HG02588 (cell line): ENCODE results near the gene UBR4.
"Not testable (repeated sequence)": the region's sequence is repeated elsewhere in the genome, so short reads cannot be mapped to it uniquely, and the experiment has no call there.

Source experiments
- ATAC-seq: cut with Tn5 transposase; IDR thresholded peaks from one replicate; pipeline ENCODE4 v1.9.1; 2021; ENCODE audit warnings: mild to moderate bottlenecking, moderate library complexity; ENCODE audit not compliant: unreplicated experiment

Gene UBR4

DNA sequence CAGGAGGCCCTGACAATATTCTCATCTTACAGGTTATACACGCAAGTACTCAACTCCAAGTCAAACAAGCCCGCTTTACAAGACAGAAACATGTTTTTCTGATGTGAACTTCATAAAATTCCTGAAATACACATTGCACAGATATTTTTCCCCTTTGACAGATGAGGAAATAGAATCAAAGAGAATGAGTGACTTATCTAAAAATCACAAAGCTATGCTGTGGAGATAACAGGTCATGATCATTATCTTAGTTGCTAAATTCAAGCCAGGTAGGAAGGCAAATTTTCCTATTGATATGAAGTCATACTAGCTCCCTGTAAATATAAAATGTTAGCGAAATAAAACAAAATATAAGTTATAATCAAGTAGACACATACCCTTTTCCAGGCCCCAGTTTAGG lies 18.3 kb downstream of the UBR4 start:
- ATAC-seq: no peak

DNA sequence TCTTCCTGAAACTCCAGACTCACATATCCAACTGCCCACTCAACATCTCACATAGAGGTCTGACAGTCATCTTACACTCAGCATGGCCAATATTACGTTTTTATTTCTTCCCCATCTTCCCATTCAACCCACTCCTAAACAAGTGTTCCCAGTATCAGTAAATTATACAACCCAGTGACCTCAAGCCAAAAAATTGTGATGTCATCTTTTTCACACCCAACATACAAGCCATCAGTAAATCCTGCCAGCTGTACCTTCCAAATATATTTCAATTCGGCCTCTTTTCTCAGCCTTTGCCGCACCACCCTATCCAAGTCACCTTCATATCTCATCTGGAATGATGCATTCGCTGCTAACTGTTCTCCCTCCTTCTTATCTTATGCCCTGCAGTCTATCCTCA lies 19.6 kb downstream of the UBR4 start:
- ATAC-seq: no peak

DNA sequence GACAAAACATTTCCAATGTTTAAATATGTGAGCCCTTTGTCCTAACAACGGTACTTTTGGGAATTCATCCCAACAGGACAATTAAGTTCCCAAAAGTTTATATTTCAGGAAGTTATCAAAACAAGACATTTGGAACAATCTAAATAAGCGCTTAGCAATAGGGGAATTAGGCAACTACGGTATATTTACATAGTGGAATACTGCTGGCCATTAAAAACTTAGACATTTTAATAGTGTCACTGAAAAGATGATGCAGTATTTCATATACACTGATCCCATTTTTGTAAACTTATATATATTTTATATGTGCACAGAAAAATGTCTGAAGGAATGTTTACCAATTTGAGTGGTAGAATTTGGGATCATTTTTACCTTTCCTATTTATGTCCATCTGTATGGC lies 20.8 kb downstream of the UBR4 start:
- no peak for ATAC-seq

DNA sequence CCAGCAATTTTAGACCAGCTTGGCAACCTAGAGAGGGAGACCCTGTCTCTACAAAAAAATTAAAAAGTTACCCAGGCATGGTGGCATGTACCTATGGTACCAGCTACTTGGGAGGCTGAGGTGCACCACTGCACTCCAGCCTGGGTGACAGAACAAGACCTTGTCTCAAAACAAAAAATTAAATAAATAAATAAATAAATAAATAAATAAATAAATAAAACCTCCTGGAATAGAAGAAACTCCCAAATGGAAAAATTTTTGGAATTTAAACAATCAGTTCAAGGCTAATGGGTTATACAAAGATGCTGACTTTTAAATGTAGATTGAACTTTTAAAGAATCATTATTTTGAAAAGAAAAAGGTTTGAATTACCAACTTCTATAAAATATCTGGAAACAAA lies 22.2 kb downstream of the UBR4 start:
- no peak for ATAC-seq

DNA sequence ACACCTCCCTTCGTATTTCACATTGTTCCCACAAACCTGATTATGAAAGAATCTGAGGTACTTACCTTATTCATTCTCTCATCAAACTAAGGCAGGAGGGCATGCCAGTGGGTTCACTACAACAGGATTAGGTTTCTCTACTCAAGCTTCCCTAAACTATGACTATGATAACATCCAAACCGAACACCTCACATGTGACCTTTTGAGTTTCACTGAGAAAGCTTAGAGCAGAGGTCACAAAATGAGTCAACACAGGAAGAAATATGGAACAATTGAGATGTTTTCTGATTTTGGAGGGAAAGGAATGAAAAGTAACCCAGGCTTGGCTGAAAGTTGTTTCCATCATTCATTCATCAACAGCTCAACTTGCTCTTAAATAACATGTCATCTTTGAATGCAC lies 24.1 kb downstream of the UBR4 start:
- ATAC-seq: no peak

DNA sequence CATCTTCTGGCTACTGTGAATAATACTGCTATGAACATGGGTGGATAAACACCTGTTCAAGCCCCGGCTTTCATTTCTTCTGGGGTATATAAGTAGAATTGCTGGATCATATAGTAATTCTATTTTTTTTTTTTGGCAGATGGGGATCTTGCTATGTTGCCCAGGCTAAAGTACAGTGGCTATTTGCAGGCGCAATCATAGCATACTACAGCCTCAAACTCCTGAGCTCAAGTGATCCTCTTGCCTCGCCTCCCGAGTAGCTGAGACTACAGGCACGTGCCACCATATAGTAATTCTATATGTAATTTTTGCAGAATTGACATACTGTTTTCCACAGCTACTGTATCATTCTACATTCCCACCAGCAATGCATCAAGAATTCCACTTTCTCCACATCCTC lies 27.8 kb downstream of the UBR4 start:
- no peak for ATAC-seq

DNA sequence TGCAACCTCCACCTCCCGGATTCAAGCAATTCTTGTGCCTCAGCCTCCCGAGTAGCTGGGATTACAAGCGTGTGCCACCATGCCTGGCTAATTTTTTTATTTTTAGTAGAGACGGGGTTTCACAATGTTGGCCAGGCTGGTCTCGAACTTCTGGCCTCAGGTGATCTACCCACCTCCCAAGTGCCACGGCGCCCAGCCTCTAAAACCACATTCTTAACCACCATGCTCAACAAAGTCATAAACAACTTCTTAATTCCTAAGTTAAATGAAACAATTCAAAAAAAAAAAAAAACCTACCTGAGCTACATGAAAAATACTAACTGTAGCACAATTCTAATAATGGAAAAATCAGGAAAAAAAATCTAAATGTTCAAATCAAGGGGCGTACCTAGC lies 29.8 kb downstream of the UBR4 start:
- ATAC-seq: not testable (repeated sequence)

DNA sequence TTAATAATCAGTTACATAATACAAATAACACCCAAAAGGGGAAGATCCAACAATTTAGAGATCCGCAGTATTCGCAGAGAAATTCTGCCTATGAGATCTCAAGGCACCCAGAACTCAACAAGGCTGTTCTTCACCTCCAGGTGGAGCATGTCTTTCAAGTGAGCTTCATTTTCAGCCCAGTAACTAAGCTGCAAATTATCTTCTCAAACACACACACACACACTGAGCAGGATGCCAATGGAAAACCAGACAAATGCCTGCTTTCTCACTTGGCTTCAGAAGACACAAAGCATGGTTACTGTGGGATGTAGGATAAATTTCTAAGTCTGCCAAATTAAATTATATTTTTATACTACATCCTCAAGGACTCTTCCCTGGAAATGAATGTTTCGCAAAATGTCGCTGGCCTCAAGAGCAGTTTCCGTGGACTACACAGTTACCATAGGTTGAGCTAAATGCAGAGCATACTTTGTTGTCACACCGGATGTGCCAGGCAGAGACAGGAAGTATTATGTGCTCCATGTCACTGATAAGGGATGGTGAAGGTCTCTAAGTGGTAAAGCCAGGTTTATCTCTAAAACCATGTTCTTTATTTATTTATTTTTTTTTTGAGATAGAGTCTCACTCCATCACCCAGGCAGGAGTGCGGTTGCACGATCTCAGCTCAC lies 30.3 kb downstream of the UBR4 start:
- no peak for ATAC-seq

DNA sequence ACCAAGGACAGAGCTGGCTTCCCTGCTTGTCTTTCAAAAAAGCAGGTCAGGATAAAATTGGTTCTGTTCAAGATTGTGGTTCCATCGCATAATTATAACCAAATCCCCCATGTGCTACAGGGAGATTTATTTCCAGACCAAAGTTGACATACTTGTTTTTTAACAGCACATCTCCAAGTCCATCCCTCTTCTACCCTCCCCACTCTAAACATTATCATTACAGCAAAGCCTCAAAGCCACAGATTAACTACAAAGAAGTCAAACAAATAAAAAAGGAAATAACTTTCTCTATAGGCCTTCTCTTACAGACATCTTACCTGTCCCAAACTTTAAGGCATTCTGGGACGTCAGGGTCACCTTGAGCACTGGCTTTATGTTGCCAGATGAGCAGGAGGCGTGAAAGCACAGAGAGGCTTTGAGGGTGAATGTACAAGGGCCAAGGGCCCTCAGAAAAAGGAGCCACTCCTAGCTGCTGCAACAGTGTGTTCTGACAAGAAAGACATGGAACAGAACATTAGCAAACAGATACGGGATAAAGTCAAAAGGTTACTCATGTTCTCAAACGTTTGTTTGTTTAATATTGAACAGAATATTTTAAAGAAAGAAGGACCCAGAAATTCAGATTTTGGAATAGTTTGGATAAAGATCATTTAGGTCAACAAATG lies 31.2 kb downstream of the UBR4 start:
- ATAC-seq: no peak

DNA sequence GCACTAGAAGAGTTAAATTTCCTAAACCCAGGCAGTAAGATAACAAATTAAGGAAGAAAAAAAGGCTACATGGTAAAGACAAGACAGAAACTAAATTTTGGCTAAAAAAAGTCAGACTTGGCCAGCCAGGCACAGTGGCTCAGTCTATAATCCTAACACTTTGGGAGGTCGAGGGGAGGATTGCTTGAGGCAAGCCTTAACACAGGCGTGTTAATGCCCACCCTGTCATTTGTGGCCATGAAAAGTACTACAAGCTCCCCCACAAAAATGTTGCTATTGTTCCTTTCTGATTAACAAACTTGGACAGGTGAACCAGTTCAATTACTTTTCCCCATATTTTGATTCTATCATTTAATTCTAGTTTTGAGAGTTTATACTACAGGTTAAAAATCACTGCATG lies 32.3 kb downstream of the UBR4 start:
- no peak for ATAC-seq

DNA sequence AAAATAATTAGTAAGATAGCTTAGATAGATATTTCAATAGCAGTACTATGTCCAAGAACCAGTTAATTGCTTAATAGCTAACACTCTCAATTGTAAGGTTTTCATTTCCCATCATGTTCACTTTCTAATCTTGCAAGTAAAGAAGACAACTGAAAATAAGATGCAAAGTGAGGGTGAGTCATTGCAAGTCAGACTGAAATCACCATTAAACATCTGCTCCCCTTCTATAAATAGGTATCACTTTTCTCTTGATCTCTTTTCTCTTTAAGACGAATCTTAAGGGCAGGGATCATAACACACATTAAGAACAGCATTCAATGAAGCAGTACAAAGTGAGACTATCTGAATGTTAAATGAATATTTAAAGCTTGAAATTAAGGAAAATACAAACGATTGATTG lies 40.4 kb downstream of the UBR4 start:
- ATAC-seq: peak; percentile 45

DNA sequence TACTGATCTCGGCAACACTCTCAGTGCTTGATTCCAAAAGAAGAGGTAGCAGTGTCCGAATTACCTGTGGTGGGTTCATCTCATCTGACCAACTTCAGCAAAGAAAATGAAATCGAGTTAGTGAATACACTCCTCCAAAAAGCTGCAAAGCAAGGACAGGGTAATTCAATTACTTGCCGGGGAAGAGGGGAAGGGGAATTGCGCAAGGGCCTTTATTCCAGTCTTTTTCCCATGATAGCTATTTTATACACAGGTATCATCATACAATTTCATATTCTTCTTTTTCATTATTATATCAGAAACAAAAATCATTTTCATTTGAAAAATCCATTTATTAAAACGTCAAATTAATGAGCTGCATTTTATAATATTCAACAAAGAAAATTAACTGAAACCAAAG lies 42.9 kb downstream of the UBR4 start:
- no peak for ATAC-seq

DNA sequence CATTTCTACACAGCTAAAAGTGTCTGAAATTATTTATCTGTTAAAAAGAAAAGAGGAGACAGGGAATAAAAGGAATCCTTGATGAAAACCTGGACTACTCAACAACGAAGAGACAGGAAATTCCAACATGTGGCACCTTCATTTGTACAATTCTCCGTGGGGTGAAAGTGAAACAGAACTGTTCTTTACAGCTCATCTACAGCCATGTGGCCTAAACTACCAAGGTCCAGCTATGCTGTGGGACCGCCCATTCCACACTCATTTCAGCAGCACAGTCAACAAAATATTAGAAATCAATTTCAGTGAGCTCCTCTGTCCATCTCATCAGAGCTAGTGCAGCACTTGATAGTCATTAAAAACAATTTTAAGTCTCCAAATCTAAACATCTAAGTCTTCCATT lies 44.0 kb downstream of the UBR4 start:
- no peak for ATAC-seq

DNA sequence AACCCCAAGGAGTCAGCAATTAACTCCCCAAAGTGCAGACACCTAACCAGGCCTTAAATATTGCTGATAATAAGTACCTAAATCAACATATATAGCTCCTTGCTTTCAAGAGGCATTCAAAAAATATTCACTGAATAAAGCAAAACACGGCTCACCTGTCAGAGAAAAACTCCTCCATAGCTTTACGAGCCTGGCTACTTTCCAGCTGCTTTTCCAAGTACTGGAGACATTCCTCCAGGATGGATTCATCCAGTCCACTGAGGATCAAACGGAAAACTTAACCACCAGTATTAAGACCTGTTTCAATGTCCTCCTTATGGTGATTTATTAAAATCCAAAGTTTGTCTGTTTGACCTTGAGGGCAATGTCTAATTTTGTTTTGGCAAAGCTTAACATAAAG lies 44.6 kb downstream of the UBR4 start:
- no peak for ATAC-seq

DNA sequence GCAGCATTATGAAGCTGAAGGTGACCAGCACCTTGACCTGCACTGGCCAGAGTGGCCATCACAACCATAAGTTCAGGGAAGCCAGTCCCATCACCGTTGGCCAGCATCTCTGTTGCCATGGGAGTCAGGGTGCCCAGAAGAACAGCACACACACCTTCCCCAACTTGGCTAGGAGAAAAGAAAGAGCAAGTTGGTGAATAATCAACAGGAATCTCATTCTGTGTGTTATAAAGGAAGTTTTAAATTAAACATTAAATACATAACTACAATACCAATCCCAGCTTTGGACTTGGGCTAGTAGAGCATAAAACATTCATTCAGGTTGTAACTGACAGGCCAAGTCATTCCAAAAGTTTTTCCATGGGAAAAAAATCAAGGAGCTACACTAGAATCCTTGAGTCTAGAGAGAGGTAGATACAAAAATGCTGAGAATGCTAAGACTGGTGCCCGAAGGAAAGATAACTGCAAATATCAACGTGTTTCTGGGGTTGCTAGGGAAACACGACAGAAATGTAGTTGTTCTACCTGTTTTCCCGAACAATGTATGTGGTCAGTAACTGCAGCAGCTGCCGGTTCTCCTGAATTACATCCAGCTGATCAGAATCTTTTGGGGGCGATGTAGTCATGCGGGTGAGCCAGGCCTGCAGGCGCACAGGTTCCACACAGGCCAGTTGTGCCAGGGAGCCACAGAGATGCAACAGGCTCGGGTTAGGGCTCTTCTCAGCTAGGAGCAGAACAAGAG lies 45.6 kb downstream of the UBR4 start:
- ATAC-seq: no peak

DNA sequence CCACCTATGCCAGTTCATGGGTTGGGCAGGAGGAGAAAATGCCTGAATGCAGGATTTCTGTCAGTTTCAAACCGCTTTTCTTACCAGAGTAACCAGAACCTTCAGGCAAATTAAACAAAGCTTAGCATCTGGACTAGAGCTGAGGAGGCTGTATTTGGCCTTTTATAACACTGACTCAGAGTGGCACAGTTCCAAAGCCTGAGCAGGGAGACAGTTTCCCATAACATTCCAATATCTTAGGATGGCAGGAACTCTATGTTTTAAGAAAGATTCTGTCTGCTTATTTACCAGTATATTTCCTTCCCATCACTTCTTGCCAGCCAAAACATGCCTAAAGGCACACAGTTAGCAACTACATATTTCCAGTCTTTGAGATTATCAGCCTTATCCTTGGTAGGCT lies 46.8 kb downstream of the UBR4 start:
- ATAC-seq: no peak

DNA sequence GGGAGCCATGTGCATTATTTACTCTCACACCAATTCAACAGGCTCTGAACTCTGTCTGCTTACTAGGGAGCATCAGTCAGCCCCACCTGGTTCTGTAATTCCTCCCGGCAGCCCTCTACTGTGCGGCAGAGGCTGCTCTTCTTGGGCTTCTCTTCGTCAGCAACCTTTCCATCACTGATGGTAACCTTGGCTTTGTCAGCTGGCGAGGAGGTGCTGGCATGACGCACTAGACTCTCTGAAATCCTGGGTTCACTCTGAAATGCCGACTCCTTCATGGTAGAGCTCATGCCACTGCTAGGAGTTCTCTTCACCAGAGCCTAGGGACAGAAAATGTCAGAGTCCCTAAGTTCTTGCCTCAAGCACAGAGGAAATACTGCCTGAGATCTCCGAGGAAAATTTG lies 49.2 kb downstream of the UBR4 start:
- no peak for ATAC-seq

DNA sequence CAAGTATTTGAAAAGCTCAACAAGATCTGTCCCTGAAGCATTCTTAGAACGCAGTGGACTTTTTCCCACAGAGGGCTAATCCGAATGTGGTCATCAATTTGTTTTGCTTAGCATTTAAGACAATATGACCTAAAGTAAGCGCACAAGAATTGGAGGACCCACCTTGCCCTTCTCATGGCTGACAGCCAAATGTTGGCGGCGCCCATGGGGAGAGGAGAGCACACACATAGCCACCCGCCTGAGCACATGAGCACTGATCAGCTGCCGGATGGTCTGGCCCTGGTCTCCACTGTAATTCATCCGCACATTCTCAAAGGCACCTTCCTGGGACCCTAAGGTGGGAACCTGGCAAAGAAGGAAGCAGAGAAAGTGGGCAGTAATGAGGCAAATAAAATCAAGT lies 52.4 kb downstream of the UBR4 start:
- ATAC-seq: no peak

DNA sequence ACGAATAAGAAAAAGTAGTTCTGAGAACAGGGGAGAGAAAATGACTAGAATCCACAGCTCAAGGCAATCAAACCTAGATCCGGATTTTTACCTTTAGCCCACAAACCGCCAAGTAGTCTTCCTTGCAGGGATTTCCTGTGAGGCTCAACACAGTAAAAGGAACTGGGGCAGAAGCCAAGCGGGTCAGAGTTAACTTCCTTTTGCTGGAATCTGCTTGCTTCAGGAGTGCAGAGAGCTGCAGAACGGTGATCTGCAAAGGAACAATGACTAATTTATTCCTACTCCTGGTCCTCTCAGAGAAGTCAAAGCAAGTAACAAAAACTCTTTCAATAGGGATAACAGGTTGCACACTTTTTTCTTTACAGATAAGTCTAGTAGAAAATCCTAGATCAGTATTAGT lies 53.4 kb downstream of the UBR4 start:
- no peak for ATAC-seq

DNA sequence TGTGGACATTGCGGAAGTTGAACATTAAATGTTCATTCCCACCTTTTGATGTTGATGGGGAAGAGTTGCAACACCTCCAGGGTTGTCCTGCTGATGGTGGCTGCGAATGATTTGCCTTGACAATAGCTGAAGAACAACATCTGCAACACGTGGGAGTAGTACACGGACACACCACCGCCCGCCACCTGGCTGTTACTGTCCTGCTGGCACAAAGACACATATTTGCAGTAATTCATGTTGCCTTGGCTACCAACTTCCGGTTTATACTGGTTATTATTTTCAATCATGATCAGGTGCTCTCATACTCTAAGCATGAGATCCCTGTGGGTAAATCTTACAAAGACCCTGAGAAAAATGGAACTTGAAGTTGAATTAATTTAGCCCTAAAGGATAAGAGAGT lies 55.2 kb downstream of the UBR4 start:
- no peak for ATAC-seq

DNA sequence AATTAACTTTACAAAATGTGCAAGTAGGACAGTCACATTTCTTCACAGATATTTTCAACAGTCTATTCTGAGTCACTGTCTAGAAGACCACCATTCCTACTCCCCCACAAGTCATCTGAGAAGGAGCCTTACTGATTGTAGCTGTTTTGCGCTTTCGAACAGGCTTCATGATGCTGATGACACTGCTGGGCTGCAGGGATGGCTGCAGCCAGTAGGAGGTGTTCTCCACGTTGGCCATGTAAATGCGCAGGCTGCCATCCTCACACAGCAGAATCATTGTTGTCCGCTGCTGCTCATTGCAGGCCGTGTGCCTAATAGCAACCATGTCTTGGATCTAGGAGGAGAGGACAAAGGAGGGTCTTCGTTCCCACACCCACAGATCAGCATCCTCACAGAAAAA lies 56.9 kb downstream of the UBR4 start:
- no peak for ATAC-seq

DNA sequence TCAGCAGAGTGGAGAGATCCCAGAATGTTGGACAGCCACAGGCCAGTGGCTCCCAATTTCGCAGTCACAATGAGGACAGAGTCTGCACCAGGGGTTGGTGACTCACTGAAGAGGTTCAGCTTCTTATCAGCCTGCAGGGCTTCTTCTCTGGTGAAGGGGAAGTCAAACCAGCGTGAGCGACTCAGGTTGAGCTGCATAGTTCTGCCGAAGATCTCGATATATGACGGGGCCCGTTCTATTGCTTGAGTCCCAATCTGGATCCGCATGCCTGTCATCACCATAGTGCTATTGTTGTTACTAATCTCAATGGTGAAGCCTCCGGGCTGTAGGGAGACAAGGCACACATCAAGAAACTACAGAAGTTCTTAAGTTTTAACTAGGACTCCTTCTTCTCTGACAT lies 58.5 kb downstream of the UBR4 start:
- ATAC-seq: no peak
